K562 (cell line): ENCODE measurements around the gene SPTLC3. TPM values are rescaled to one million over a fixed set of nuclear protein-coding genes. Genes with fewer than 3 reads are reported as not detected.

Experiments used
- ATAC-seq: fragments of 200-7000 bp; cut with Tn5 transposase; 3 replicates; pipeline ENCODE4 v1.9.1; 2020; ENCODE audit warnings: moderate library complexity
- BruUV-seq: library from RNA; stranded (reverse); fragments of 400-500 nt; replicated peaks from 2 replicates; lab custom pipeline; 2021; lab: Mats Ljungman, UMichigan
- CTCF ChIA-PET: fragments of 300-600 bp; formaldehyde crosslinking; extraction: SDS; loops from one replicate; lab custom pipeline; 2021; ENCODE audit warnings: low intra/inter-chr PET ratio; lab: Yijun Ruan, JAX
- POLR2A ChIA-PET: fragments of 300-600, 350-650 bp; sonication (Branson Sonifier 250); formaldehyde crosslinking; extraction: SDS; loops from one replicate; lab custom pipeline; 2021; ENCODE audit warnings: antibody characterized with exemption, inconsistent platforms; lab: Yijun Ruan, JAX
- DNase-seq, 4 experiments: peaks; one replicate each; pipeline versions ENCODE4 v3.0.0 to v3.0.0-alpha.2; 2011 to 2018; ENCODE audit warnings: low spot score in 3 of 4, mixed read lengths in 3 of 4; ENCODE audit errors: extremely low read depth in 1 of 4
- FAIRE-seq: peaks from 2 replicates; lab custom pipeline; 2011; peaks lifted over from hg19 to GRCh38; lab: Jason Lieb, UNC
- H2AFZ ChIP-seq: 2 replicates; pipeline ENCODE4 v1.6.0; 2011; ENCODE audit warnings: low read depth, low read length, control low read depth, inconsistent platforms
- H3K27ac ChIP-seq: fragments of 200-600 bp; 3 replicates; pipeline ENCODE4 v1.8.0; 2011; ENCODE audit warnings: low read depth, mild to moderate bottlenecking, control low read depth, inconsistent platforms, low read length, moderate library complexity, mixed read lengths; ENCODE audit errors: extremely low read depth
- H3K27me3 ChIP-seq, 2 experiments: fragments of 300-600 bp in 1 of 2; 2 replicates in 1 of 2; 3 replicates in 1 of 2; pipeline versions ENCODE4 v1.6.0 to v1.8.0; 2011; ENCODE audit warnings: inconsistent platforms in 2 of 2, low read length in 2 of 2, mild to moderate bottlenecking in 1 of 2, mixed read lengths in 1 of 2, moderate library complexity in 1 of 2; ENCODE audit not compliant: control insufficient read depth in 2 of 2, insufficient read depth in 2 of 2
- H3K36me3 ChIP-seq: fragments of 300-600 bp; 3 replicates; pipeline ENCODE4 v1.8.0; 2011; ENCODE audit warnings: mild to moderate bottlenecking, low read length, inconsistent platforms; ENCODE audit not compliant: control insufficient read depth, insufficient read depth
- H3K4me1 ChIP-seq, 2 experiments: fragments of 200-600 bp in 1 of 2; replicated peaks in 1 of 2; 2 replicates in 1 of 2; 3 replicates in 1 of 2; pipeline versions ENCODE4 v1.5.1 to v1.8.0; 2011; ENCODE audit warnings: inconsistent platforms in 2 of 2, low read length in 2 of 2, mild to moderate bottlenecking in 1 of 2, mixed read lengths in 1 of 2, moderate library complexity in 1 of 2; ENCODE audit not compliant: control insufficient read depth in 2 of 2, insufficient read depth in 2 of 2
- H3K4me2 ChIP-seq: 2 replicates; pipeline ENCODE4 v1.6.1; 2011; ENCODE audit warnings: low read length, control low read depth, inconsistent platforms, mixed read lengths; ENCODE audit not compliant: insufficient read depth
- H3K4me3 ChIP-seq: fragments of 200-600 bp; sonication (generic), shearing (Covaris generic); 2 replicates; pipeline ENCODE4 v1.5.1; 2016; ENCODE audit warnings: control low read depth, inconsistent platforms
- H3K79me2 ChIP-seq: fragments of 200-600 bp; 3 replicates; pipeline ENCODE4 v1.8.0; 2011; ENCODE audit warnings: low read length, inconsistent platforms; ENCODE audit not compliant: control insufficient read depth, insufficient read depth
- H3K9ac ChIP-seq, 2 experiments: 2 replicates each; pipeline versions ENCODE4 v1.6.0 to v1.6.1; 2011; ENCODE audit warnings: low read depth in 2 of 2, low read length in 2 of 2, control low read depth in 1 of 2, inconsistent platforms in 1 of 2, mild to moderate bottlenecking in 1 of 2, mixed read lengths in 1 of 2; ENCODE audit not compliant: insufficient read depth in 1 of 2
- H3K9me1 ChIP-seq: one replicate; pipeline ENCODE4 v1.6.0; 2011; ENCODE audit warnings: inconsistent platforms, mild to moderate bottlenecking, low read length, moderate library complexity; ENCODE audit not compliant: control insufficient read depth, insufficient read depth
- H3K9me3 ChIP-seq: replicated peaks from 2 replicates; pipeline ENCODE4 v1.5.1; 2011; ENCODE audit warnings: low read depth, low read length, inconsistent platforms; ENCODE audit not compliant: control insufficient read depth, insufficient read depth
- H4K20me1 ChIP-seq: replicated peaks from 2 replicates; pipeline ENCODE4 v1.6.1; 2011; ENCODE audit warnings: low read length, inconsistent platforms, mixed read lengths; ENCODE audit not compliant: control insufficient read depth, insufficient read depth
- CREBBP ChIP-seq: IDR thresholded peaks from one replicate; pipeline ENCODE4 v1.6.1; 2012; ENCODE audit warnings: low read depth, mild to moderate bottlenecking, control low read depth, inconsistent platforms, low read length
- EHMT2 ChIP-seq: fragments of 450-650 bp; IDR thresholded peaks from 2 replicates; pipeline ENCODE4 v1.6.1; 2018; ENCODE audit warnings: antibody characterized with exemption
- NCOA6 ChIP-seq: fragments of 450-650 bp; IDR thresholded peaks from 2 replicates; pipeline ENCODE4 v1.6.1; 2017; ENCODE audit warnings: mild to moderate bottlenecking
- POLR2AphosphoS2 ChIP-seq: IDR thresholded peaks from 2 replicates; pipeline ENCODE4 v1.6.1; 2012; ENCODE audit warnings: low read length, improper control_type of control experiment
- SRSF9 ChIP-seq: fragments of 200-400 bp; formaldehyde crosslinking; IDR thresholded peaks from 2 replicates; pipeline ENCODE4 v1.6.1; 2017; ENCODE audit warnings: low read depth, low read length, borderline replicate concordance
- TAF9B ChIP-seq: fragments of 450-650 bp; IDR thresholded peaks from 2 replicates; pipeline ENCODE4 v1.6.1; 2018; ENCODE audit warnings: mild to moderate bottlenecking; ENCODE audit not compliant: partially characterized antibody
- TCF7L2 ChIP-seq: fragments of 150-350 bp; IDR thresholded peaks from 2 replicates; pipeline ENCODE4 v1.6.1; 2016; ENCODE audit warnings: low read depth, mild to moderate bottlenecking, low read length, moderate library complexity
- ZKSCAN3 ChIP-seq: fragments of 250-450 bp; sonication (Bioruptor Pico); IDR thresholded peaks from 2 replicates; pipeline ENCODE4 v1.4.0; 2020
- ZNF217 ChIP-seq: sonication (generic); formaldehyde crosslinking; IDR thresholded peaks from 2 replicates; pipeline ENCODE4 v1.8.0; 2022; ENCODE audit warnings: mild to moderate bottlenecking, missing genetic modification reagents
- ZNF764 ChIP-seq: fragments of 250-450 bp; sonication (Bioruptor Pico); IDR thresholded peaks from 2 replicates; pipeline ENCODE4 v1.4.0; 2020; ENCODE audit warnings: low read depth, mild to moderate bottlenecking, moderate library complexity
- WGBS: fragments of 100-300 bp; shearing (Covaris generic); methylation state at CpG from one replicate; pipeline ENCODE4 v1.1.6; 2016; ENCODE audit warnings: low coverage, mixed read lengths; ENCODE audit not compliant: insufficient coverage; ENCODE audit errors: missing lambda C conversion rate; 5-methylcytosine and 5-hydroxymethylcytosine counted together
- in situ Hi-C: fragments of 300-500 bp; cut with MboI; formaldehyde crosslinking; loops from 4 replicates; pipeline ENCODE4 v1.15.0; 2018; ENCODE audit warnings: inconsistent platforms, mixed read lengths
- intact Hi-C: fragments of 100-400 bp; cut with micrococcal nuclease; formaldehyde crosslinking; loops from 2 replicates; pipeline ENCODE4 v1.14.2; 2022
- polyA plus RNA-seq, 8 experiments: library from polyadenylated mRNA; depleted of rRNA in 4 of 8; stranded (reverse) in 5 of 8; unstranded in 3 of 8; fragments of >200 nt; fragmentation: Nextera tagmentation in 2 of 8; fragmentation: Illumina TruSeq in 1 of 8; extraction: Ambion mirVana in 2 of 8; extraction: Trizol in 1 of 8; gene quantifications; 2 replicates each; pipeline versions ENCODE4 v1.2.1 to v1.2.3, GENCODE V29; 2011 to 2014; ENCODE audit warnings: inconsistent platforms in 1 of 8, missing spikeins in 1 of 8
- total RNA-seq, 7 experiments: library from RNA; depleted of rRNA in 6 of 7; stranded (reverse); fragments of >200 nt in 6 of 7; fragmentation: Illumina TruSeq in 2 of 7; extraction: Trizol in 2 of 7; gene quantifications; 2 replicates each; pipeline versions ENCODE4 v1.2.1 to v1.2.3, GENCODE V29; 2011 to 2021; ENCODE audit warnings: low replicate concordance in 1 of 7
- TF ChIP-seq, protein P1 (sequence below): fragments of 450-650 bp; IDR thresholded peaks from 2 replicates; pipeline ENCODE4 v1.6.1; 2016; ENCODE audit warnings: mild to moderate bottlenecking
- TF ChIP-seq, protein P2 (sequence below): fragments of 250-450 bp; sonication (Bioruptor Pico); IDR thresholded peaks from 2 replicates; pipeline ENCODE4 v1.5.0; 2021
- TF ChIP-seq, protein P3 (sequence below): fragments of 250-450 bp; sonication (Bioruptor Pico); IDR thresholded peaks from 2 replicates; pipeline ENCODE4 v1.8.0; 2022; ENCODE audit warnings: inconsistent platforms
- TF ChIP-seq, protein P4 (sequence below): fragments of 250-450 bp; sonication (Bioruptor Pico); IDR thresholded peaks from 2 replicates; pipeline ENCODE4 v1.8.0; 2021; ENCODE audit warnings: moderate library complexity, mild to moderate bottlenecking, inconsistent platforms
- TF ChIP-seq, protein P5 (sequence below): IDR thresholded peaks from 2 replicates; pipeline ENCODE4 v1.6.1; 2012; ENCODE audit warnings: low read depth, low read length, improper control_type of control experiment, borderline replicate concordance

The SPTLC3 gene
- total and polyA plus RNA-seq, 9 of the 15 experiments (the other 6 are each of a cell fraction or from before 2014, with no cell fraction given) = not detected

DNA sequence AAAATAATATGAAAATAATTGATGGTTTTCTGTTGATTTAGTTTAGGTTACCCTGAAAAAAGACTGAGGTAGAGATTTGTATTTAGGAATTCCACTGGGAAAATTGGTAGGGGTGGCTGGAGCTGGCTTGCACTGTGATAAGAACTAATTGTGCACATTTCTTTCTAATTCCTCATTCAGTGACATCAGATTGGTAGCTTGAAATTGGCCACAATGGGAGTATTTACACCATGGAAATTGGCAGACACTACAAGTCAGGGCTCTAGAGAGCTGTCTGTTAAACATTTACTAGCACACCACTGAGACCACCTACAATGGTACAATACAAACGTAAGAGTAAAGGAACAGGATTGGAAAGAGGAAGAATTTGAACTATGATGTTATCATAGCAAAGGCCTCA, 160.3 kb downstream of the SPTLC3 start:
- BruUV-seq = no TSS peak
- no peak for ATAC-seq
- H3K27me3 ChIP-seq = no peaks in the 10 kb centered on the region
- CTCF ChIA-PET = no interaction called here
- FAIRE-seq = no peak
- no peaks in the 10 kb centered on the region for H3K4me1 ChIP-seq
- H2AFZ ChIP-seq = no peak overlapping the region
- intact Hi-C loops (no loop called here), in situ Hi-C loops (no loop called here)
- no peak for DNase-seq
- H3K9me3 ChIP-seq = no peaks in the 10 kb centered on the region
- H3K9ac ChIP-seq = no peak overlapping the region
- no peaks in the 10 kb centered on the region for H3K79me2 ChIP-seq
- no peak overlapping the region for H3K4me2 ChIP-seq
- H3K27ac ChIP-seq = no peak overlapping the region
- H3K36me3 ChIP-seq = no peaks in the 10 kb centered on the region
- POLR2A ChIA-PET = no interaction called here
- H3K9me1 ChIP-seq = no peaks in the 10 kb centered on the region
- WGBS = 0% methylated on average over 1 of the region's 1 CpG
- no peak overlapping the region for H3K4me3 ChIP-seq
- H4K20me1 ChIP-seq = no peaks in the 10 kb centered on the region
- TF ChIP-seq, protein P1, sequence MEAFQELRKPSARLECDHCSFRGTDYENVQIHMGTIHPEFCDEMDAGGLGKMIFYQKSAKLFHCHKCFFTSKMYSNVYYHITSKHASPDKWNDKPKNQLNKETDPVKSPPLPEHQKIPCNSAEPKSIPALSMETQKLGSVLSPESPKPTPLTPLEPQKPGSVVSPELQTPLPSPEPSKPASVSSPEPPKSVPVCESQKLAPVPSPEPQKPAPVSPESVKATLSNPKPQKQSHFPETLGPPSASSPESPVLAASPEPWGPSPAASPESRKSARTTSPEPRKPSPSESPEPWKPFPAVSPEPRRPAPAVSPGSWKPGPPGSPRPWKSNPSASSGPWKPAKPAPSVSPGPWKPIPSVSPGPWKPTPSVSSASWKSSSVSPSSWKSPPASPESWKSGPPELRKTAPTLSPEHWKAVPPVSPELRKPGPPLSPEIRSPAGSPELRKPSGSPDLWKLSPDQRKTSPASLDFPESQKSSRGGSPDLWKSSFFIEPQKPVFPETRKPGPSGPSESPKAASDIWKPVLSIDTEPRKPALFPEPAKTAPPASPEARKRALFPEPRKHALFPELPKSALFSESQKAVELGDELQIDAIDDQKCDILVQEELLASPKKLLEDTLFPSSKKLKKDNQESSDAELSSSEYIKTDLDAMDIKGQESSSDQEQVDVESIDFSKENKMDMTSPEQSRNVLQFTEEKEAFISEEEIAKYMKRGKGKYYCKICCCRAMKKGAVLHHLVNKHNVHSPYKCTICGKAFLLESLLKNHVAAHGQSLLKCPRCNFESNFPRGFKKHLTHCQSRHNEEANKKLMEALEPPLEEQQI = no peak
- no peak for TF ChIP-seq ZNF764 (CRISPR knock-in tag)
- no peak for TF ChIP-seq CREBBP
- no peak for TF ChIP-seq ZKSCAN3 (CRISPR knock-in tag)
- no peak for TF ChIP-seq TAF9B
- no peak for TF ChIP-seq SRSF9
- TF ChIP-seq, protein P2, sequence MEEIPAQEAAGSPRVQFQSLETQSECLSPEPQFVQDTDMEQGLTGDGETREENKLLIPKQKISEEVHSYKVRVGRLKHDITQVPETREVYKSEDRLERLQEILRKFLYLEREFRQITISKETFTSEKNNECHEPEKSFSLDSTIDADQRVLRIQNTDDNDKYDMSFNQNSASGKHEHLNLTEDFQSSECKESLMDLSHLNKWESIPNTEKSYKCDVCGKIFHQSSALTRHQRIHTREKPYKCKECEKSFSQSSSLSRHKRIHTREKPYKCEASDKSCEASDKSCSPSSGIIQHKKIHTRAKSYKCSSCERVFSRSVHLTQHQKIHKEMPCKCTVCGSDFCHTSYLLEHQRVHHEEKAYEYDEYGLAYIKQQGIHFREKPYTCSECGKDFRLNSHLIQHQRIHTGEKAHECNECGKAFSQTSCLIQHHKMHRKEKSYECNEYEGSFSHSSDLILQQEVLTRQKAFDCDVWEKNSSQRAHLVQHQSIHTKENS (CRISPR knock-in tag) = no peak
- TF ChIP-seq, protein P3, sequence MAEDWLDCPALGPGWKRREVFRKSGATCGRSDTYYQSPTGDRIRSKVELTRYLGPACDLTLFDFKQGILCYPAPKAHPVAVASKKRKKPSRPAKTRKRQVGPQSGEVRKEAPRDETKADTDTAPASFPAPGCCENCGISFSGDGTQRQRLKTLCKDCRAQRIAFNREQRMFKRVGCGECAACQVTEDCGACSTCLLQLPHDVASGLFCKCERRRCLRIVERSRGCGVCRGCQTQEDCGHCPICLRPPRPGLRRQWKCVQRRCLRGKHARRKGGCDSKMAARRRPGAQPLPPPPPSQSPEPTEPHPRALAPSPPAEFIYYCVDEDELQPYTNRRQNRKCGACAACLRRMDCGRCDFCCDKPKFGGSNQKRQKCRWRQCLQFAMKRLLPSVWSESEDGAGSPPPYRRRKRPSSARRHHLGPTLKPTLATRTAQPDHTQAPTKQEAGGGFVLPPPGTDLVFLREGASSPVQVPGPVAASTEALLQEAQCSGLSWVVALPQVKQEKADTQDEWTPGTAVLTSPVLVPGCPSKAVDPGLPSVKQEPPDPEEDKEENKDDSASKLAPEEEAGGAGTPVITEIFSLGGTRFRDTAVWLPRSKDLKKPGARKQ = no peak
- no peak for TF ChIP-seq ZNF217 (CRISPR knock-in tag)
- TF ChIP-seq NCOA6 = no peak
- no peak for TF ChIP-seq POLR2AphosphoS2
- no peak for TF ChIP-seq EHMT2
- TF ChIP-seq, protein P4, sequence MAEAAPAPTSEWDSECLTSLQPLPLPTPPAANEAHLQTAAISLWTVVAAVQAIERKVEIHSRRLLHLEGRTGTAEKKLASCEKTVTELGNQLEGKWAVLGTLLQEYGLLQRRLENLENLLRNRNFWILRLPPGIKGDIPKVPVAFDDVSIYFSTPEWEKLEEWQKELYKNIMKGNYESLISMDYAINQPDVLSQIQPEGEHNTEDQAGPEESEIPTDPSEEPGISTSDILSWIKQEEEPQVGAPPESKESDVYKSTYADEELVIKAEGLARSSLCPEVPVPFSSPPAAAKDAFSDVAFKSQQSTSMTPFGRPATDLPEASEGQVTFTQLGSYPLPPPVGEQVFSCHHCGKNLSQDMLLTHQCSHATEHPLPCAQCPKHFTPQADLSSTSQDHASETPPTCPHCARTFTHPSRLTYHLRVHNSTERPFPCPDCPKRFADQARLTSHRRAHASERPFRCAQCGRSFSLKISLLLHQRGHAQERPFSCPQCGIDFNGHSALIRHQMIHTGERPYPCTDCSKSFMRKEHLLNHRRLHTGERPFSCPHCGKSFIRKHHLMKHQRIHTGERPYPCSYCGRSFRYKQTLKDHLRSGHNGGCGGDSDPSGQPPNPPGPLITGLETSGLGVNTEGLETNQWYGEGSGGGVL = no peak
- TF ChIP-seq, protein P5, sequence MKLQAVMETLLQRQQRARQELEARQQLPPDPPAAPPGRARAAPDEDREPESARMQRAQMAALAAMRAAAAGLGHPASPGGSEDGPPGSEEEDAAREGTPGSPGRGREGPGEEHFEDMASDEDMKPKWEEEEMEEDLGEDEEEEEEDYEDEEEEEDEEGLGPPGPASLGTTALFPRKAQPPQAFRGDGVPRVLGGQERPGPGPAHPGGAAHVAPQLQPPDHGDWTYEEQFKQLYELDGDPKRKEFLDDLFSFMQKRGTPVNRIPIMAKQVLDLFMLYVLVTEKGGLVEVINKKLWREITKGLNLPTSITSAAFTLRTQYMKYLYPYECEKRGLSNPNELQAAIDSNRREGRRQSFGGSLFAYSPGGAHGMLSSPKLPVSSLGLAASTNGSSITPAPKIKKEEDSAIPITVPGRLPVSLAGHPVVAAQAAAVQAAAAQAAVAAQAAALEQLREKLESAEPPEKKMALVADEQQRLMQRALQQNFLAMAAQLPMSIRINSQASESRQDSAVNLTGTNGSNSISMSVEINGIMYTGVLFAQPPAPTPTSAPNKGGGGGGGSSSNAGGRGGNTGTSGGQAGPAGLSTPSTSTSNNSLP = no peak
- TF ChIP-seq TCF7L2 = no peak
